ENCODE results near the gene SEC61A2. TPM values are rescaled to one million over a fixed set of nuclear protein-coding genes. Genes with fewer than 3 reads are reported as not detected.

Gene SEC61A2
- polyA plus RNA-seq, 2 of the 4 experiments (the other 2 are of a cell fraction): 16.5 to 23.2 TPM

DNA sequence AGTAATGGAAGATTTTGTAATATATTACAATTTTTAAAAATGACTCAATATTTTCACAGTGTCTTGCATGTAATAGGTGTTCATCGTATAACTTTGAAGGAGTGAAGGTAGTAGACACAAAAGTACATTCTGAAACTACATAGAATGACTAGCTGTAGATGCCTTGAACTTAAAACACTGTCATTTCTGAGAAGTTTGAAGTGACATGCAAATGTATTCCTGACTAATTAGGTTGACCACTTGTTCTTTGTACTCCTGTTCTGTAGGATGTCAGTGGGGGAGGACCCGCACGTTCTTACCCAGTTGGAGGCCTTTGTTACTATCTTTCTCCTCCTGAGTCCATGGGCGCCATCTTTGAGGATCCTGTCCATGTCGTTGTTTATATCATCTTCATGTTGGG is 31.2 kb downstream of the SEC61A2 start:
- DNase-seq (ENCODE audit: low read depth in 1 of 2, low spot score in 1 of 2) (no peak), ATAC-seq (no peak), FAIRE-seq (no peak)
- Histone ChIP-seq H3K27ac (no peak overlapping the region), H3K9me3 (no peaks in the 10 kb centered on the region), H3K4me3 (no peak overlapping the region), H3K4me1 (no peaks in the 10 kb centered on the region), H3K4me2 (no peak overlapping the region)
- ChIA-PET POLR2A (no interaction called here), CTCF (no interaction called here)
- TF ChIP-seq JUN (IDR thresholded peaks at IDR 0.05) (no peak), TFCP2L1 (CRISPR knock-in tag; IDR thresholded peaks at IDR 0.05) (no peak), RCOR1 (IDR thresholded peaks at IDR 0.05; ENCODE audit: low read depth, low read length) (no peak), E2F6 (IDR thresholded peaks at IDR 0.05; ENCODE audit: borderline replicate concordance, low read depth) (no peak), ESRRA (IDR thresholded peaks at IDR 0.05; ENCODE audit: borderline replicate concordance, low read length) (no peak), RARB (CRISPR knock-in tag; IDR thresholded peaks at IDR 0.05) (no peak)
- TF ChIP-seq, protein P1, sequence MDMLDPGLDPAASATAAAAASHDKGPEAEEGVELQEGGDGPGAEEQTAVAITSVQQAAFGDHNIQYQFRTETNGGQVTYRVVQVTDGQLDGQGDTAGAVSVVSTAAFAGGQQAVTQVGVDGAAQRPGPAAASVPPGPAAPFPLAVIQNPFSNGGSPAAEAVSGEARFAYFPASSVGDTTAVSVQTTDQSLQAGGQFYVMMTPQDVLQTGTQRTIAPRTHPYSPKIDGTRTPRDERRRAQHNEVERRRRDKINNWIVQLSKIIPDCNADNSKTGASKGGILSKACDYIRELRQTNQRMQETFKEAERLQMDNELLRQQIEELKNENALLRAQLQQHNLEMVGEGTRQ (IDR thresholded peaks at IDR 0.05): no peak
- WGBS (ENCODE audit: missing lambda C conversion rate): 97% methylated on average over 5 of the region's 5 CpGs

DNA sequence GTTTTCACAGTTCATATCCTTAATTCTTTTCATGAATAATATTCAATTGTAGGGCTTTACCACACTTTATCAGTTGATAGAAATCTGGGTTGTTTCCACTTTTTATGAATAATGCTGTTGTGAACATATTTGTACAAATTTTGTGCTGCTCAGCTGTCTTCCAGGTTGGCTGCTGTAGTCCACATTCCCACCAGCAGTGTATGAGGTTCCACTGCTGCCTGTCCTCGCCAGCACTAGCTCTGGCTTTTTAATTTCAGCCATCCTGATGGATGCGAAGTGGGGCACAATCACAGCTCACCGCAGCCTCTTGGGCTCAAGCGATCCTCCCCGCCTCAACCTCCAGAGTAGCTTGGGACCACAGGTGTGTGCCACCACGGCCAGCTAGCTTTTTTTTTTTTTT is 33.5 kb downstream of the SEC61A2 start:
- FAIRE-seq: no peak

GRCh38 chr10:12164085-12164484 is 34.6 kb downstream of the SEC61A2 start:
- no peak overlapping the region for H3K27ac ChIP-seq
- ChIA-PET CTCF (interaction anchor here (1.3 kb wide), 1 partner anchor 548 kb away, joined by 4 read pairs; no protein-coding TSS in a partner anchor), POLR2A (no interaction called here)
- ATAC-seq (no peak), DNase-seq (ENCODE audit: low read depth in 1 of 2, low spot score in 1 of 2) (no peak), FAIRE-seq (no peak)
- H3K9me3 ChIP-seq: no peaks in the 10 kb centered on the region
- TF ChIP-seq E2F6 (IDR thresholded peaks at IDR 0.05; ENCODE audit: borderline replicate concordance, low read depth) (no peak), CEBPB (IDR thresholded peaks at IDR 0.05) (no peak), CBX8 (IDR thresholded peaks at IDR 0.05) (no peak), RARB (CRISPR knock-in tag; IDR thresholded peaks at IDR 0.05) (no peak), TP53 (CRISPR knock-in tag; IDR thresholded peaks at IDR 0.05) (no peak), ATOH8 (CRISPR knock-in tag; IDR thresholded peaks at IDR 0.05; ENCODE audit: low read depth) (no peak), POLR2AphosphoS2 (conservative IDR thresholded peaks at IDR 0.05; ENCODE audit: low read length) (no peak), CBX2 (IDR thresholded peaks at IDR 0.05; ENCODE audit: borderline replicate concordance, low read depth) (no peak), POLR2A (IDR thresholded peaks at IDR 0.05; ENCODE audit: low read length) (no peak), PHF8 (IDR thresholded peaks at IDR 0.05; ENCODE audit: borderline replicate concordance, low read depth) (no peak), KDM5A (IDR thresholded peaks at IDR 0.05) (no peak), MYC (IDR thresholded peaks at IDR 0.05; ENCODE audit: borderline replicate concordance, low read length) (no peak), KDM1A (IDR thresholded peaks at IDR 0.05; ENCODE audit: low read depth) (no peak), JUN (IDR thresholded peaks at IDR 0.05) (no peak)
- TF ChIP-seq, protein P2, sequence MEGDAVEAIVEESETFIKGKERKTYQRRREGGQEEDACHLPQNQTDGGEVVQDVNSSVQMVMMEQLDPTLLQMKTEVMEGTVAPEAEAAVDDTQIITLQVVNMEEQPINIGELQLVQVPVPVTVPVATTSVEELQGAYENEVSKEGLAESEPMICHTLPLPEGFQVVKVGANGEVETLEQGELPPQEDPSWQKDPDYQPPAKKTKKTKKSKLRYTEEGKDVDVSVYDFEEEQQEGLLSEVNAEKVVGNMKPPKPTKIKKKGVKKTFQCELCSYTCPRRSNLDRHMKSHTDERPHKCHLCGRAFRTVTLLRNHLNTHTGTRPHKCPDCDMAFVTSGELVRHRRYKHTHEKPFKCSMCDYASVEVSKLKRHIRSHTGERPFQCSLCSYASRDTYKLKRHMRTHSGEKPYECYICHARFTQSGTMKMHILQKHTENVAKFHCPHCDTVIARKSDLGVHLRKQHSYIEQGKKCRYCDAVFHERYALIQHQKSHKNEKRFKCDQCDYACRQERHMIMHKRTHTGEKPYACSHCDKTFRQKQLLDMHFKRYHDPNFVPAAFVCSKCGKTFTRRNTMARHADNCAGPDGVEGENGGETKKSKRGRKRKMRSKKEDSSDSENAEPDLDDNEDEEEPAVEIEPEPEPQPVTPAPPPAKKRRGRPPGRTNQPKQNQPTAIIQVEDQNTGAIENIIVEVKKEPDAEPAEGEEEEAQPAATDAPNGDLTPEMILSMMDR (IDR thresholded peaks at IDR 0.05): no peak
- H3K4me3 ChIP-seq: no peak overlapping the region
- no peaks in the 10 kb centered on the region for H3K4me1 ChIP-seq
- H3K4me2 ChIP-seq: no peak overlapping the region
- 93% methylated on average over 12 of the region's 12 CpGs for WGBS (ENCODE audit: missing lambda C conversion rate)

More for the DNA sequence above, 33.5 kb downstream of the SEC61A2 start:
- 93% methylated on average over 6 of the region's 6 CpGs for WGBS (ENCODE audit: missing lambda C conversion rate)
- POLR2A ChIA-PET: no interaction called here
- H3K9me3 ChIP-seq: no peaks in the 10 kb centered on the region
- no peak overlapping the region for H3K27ac ChIP-seq
- no peak for TF ChIP-seq EHF (CRISPR knock-in tag; IDR thresholded peaks at IDR 0.05)
- TF ChIP-seq E2F6 (IDR thresholded peaks at IDR 0.05; ENCODE audit: borderline replicate concordance, low read depth): no peak
- TF ChIP-seq, protein P3, sequence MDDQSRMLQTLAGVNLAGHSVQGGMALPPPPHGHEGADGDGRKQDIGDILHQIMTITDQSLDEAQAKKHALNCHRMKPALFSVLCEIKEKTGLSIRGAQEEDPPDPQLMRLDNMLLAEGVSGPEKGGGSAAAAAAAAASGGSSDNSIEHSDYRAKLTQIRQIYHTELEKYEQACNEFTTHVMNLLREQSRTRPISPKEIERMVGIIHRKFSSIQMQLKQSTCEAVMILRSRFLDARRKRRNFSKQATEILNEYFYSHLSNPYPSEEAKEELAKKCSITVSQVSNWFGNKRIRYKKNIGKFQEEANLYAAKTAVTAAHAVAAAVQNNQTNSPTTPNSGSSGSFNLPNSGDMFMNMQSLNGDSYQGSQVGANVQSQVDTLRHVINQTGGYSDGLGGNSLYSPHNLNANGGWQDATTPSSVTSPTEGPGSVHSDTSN (IDR thresholded peaks at IDR 0.05): no peak
- TF ChIP-seq, protein P1 (IDR thresholded peaks at IDR 0.05): no peak
- H3K4me1 ChIP-seq: no peaks in the 10 kb centered on the region
- H3K4me3 ChIP-seq: no peak overlapping the region
- CTCF ChIA-PET: interaction anchor here (0.7 to 1.3 kb wide), 2 partner anchors 381 to 549 kb away, joined by 3 to 4 read pairs; no protein-coding TSS in a partner anchor
- H3K4me2 ChIP-seq: no peak overlapping the region
- ATAC-seq (peak; percentile 59 to 60; a peak in 4 of 6 replicates), DNase-seq (ENCODE audit: low read depth in 1 of 2, low spot score in 1 of 2) (no peak)
